Prostate gland (tissue), 2 donors: ENCODE measurements around the gene MTHFR.

ENCODE experiments used
- CTCF ChIP-seq, 4 experiments: fragments of 200-600 bp in 2 of 4; fragments of 450-650 bp in 2 of 4; sonication (generic) in 2 of 4; IDR thresholded peaks; 1 replicate in 3 of 4; 2 replicates in 1 of 4; pipeline ENCODE4 v1.5.1; 2016 to 2019; ENCODE audit warnings: antibody characterized with exemption in 4 of 4, mild to moderate bottlenecking in 2 of 4, moderate library complexity in 2 of 4
- POLR2A ChIP-seq: fragments of 450-650 bp; IDR thresholded peaks from one replicate; pipeline ENCODE4 v1.6.1; 2016; ENCODE audit warnings: antibody characterized with exemption, mild to moderate bottlenecking

DNA sequence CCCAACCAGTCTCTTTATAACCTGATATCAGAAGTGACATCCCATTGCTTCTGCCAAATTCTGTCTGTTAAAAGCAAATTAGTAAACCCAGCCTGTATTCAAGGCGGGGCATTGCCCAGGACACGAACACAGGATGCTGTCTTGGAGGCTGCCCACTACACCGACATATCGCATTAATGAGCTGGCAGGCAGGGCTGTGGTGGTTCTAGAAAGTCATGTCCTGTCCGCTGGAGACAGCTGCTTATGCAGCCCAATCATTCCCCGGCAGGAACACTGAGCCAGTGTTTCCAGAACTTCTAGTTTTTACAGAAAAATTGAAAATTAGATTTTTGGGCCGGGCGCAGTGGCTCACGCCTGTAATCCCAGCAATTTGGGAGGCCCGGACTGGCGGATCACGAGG is 24.5 kb downstream of the MTHFR start:
- no peak for TF ChIP-seq CTCF (IDR thresholded peaks at IDR 0.05)
- TF ChIP-seq POLR2A = no peak
